K562 (cell line): ENCODE measurements around the gene ZNF541. TPM values are rescaled to one million over a fixed set of nuclear protein-coding genes. Genes with fewer than 3 reads are reported as not detected.
"Not testable (repeated sequence)": the region's sequence is repeated elsewhere in the genome, so short reads cannot be mapped to it uniquely, and the experiment has no call there.

ENCODE experiments used
- ATAC-seq: fragments of 200-7000 bp; cut with Tn5 transposase; 3 replicates; pipeline ENCODE4 v1.9.1; 2020; ENCODE audit warnings: moderate library complexity
- BruUV-seq: library from RNA; stranded (reverse); fragments of 400-500 nt; replicated peaks from 2 replicates; lab custom pipeline; 2021; lab: Mats Ljungman, UMichigan
- CTCF ChIA-PET: fragments of 300-600 bp; formaldehyde crosslinking; extraction: SDS; loops from one replicate; lab custom pipeline; 2021; ENCODE audit warnings: low intra/inter-chr PET ratio; lab: Yijun Ruan, JAX
- POLR2A ChIA-PET: fragments of 300-600, 350-650 bp; sonication (Branson Sonifier 250); formaldehyde crosslinking; extraction: SDS; loops from one replicate; lab custom pipeline; 2021; ENCODE audit warnings: antibody characterized with exemption, inconsistent platforms; lab: Yijun Ruan, JAX
- DNase-seq, 4 experiments: peaks; one replicate each; pipeline versions ENCODE4 v3.0.0 to v3.0.0-alpha.2; 2011 to 2018; ENCODE audit warnings: low spot score in 3 of 4, mixed read lengths in 3 of 4; ENCODE audit errors: extremely low read depth in 1 of 4
- FAIRE-seq: peaks from 2 replicates; lab custom pipeline; 2011; peaks lifted over from hg19 to GRCh38; lab: Jason Lieb, UNC
- H2AFZ ChIP-seq: 2 replicates; pipeline ENCODE4 v1.6.0; 2011; ENCODE audit warnings: low read depth, low read length, control low read depth, inconsistent platforms
- H3K27ac ChIP-seq: fragments of 200-600 bp; 3 replicates; pipeline ENCODE4 v1.8.0; 2011; ENCODE audit warnings: low read depth, mild to moderate bottlenecking, control low read depth, inconsistent platforms, low read length, moderate library complexity, mixed read lengths; ENCODE audit errors: extremely low read depth
- H3K27me3 ChIP-seq, 2 experiments: fragments of 300-600 bp in 1 of 2; 2 replicates in 1 of 2; 3 replicates in 1 of 2; pipeline versions ENCODE4 v1.6.0 to v1.8.0; 2011; ENCODE audit warnings: inconsistent platforms in 2 of 2, low read length in 2 of 2, mild to moderate bottlenecking in 1 of 2, mixed read lengths in 1 of 2, moderate library complexity in 1 of 2; ENCODE audit not compliant: control insufficient read depth in 2 of 2, insufficient read depth in 2 of 2
- H3K36me3 ChIP-seq: fragments of 300-600 bp; 3 replicates; pipeline ENCODE4 v1.8.0; 2011; ENCODE audit warnings: mild to moderate bottlenecking, low read length, inconsistent platforms; ENCODE audit not compliant: control insufficient read depth, insufficient read depth
- H3K4me1 ChIP-seq, 2 experiments: fragments of 200-600 bp in 1 of 2; replicated peaks in 1 of 2; 2 replicates in 1 of 2; 3 replicates in 1 of 2; pipeline versions ENCODE4 v1.5.1 to v1.8.0; 2011; ENCODE audit warnings: inconsistent platforms in 2 of 2, low read length in 2 of 2, mild to moderate bottlenecking in 1 of 2, mixed read lengths in 1 of 2, moderate library complexity in 1 of 2; ENCODE audit not compliant: control insufficient read depth in 2 of 2, insufficient read depth in 2 of 2
- H3K4me2 ChIP-seq: 2 replicates; pipeline ENCODE4 v1.6.1; 2011; ENCODE audit warnings: low read length, control low read depth, inconsistent platforms, mixed read lengths; ENCODE audit not compliant: insufficient read depth
- H3K4me3 ChIP-seq: fragments of 200-600 bp; sonication (generic), shearing (Covaris generic); 2 replicates; pipeline ENCODE4 v1.5.1; 2016; ENCODE audit warnings: control low read depth, inconsistent platforms
- H3K79me2 ChIP-seq: fragments of 200-600 bp; 3 replicates; pipeline ENCODE4 v1.8.0; 2011; ENCODE audit warnings: low read length, inconsistent platforms; ENCODE audit not compliant: control insufficient read depth, insufficient read depth
- H3K9ac ChIP-seq, 2 experiments: 2 replicates each; pipeline versions ENCODE4 v1.6.0 to v1.6.1; 2011; ENCODE audit warnings: low read depth in 2 of 2, low read length in 2 of 2, control low read depth in 1 of 2, inconsistent platforms in 1 of 2, mild to moderate bottlenecking in 1 of 2, mixed read lengths in 1 of 2; ENCODE audit not compliant: insufficient read depth in 1 of 2
- H3K9me1 ChIP-seq: one replicate; pipeline ENCODE4 v1.6.0; 2011; ENCODE audit warnings: inconsistent platforms, mild to moderate bottlenecking, low read length, moderate library complexity; ENCODE audit not compliant: control insufficient read depth, insufficient read depth
- H3K9me3 ChIP-seq: replicated peaks from 2 replicates; pipeline ENCODE4 v1.5.1; 2011; ENCODE audit warnings: low read depth, low read length, inconsistent platforms; ENCODE audit not compliant: control insufficient read depth, insufficient read depth
- H4K20me1 ChIP-seq: replicated peaks from 2 replicates; pipeline ENCODE4 v1.6.1; 2011; ENCODE audit warnings: low read length, inconsistent platforms, mixed read lengths; ENCODE audit not compliant: control insufficient read depth, insufficient read depth
- MAFF ChIP-seq: IDR thresholded peaks from 2 replicates; pipeline ENCODE4 v1.6.1; 2012; ENCODE audit warnings: low read length, improper control_type of control experiment
- ZBTB8A ChIP-seq: fragments of 450-650 bp; IDR thresholded peaks from 2 replicates; pipeline ENCODE4 v1.6.1; 2018; ENCODE audit warnings: mild to moderate bottlenecking, moderate library complexity; ENCODE audit not compliant: partially characterized antibody
- WGBS: fragments of 100-300 bp; shearing (Covaris generic); methylation state at CpG from one replicate; pipeline ENCODE4 v1.1.6; 2016; ENCODE audit warnings: low coverage, mixed read lengths; ENCODE audit not compliant: insufficient coverage; ENCODE audit errors: missing lambda C conversion rate; 5-methylcytosine and 5-hydroxymethylcytosine counted together
- in situ Hi-C: fragments of 300-500 bp; cut with MboI; formaldehyde crosslinking; loops from 4 replicates; pipeline ENCODE4 v1.15.0; 2018; ENCODE audit warnings: inconsistent platforms, mixed read lengths
- intact Hi-C: fragments of 100-400 bp; cut with micrococcal nuclease; formaldehyde crosslinking; loops from 2 replicates; pipeline ENCODE4 v1.14.2; 2022
- polyA plus RNA-seq, 8 experiments: library from polyadenylated mRNA; depleted of rRNA in 4 of 8; stranded (reverse) in 5 of 8; unstranded in 3 of 8; fragments of >200 nt; fragmentation: Nextera tagmentation in 2 of 8; fragmentation: Illumina TruSeq in 1 of 8; extraction: Ambion mirVana in 2 of 8; extraction: Trizol in 1 of 8; gene quantifications; 2 replicates each; pipeline versions ENCODE4 v1.2.1 to v1.2.3, GENCODE V29; 2011 to 2014; ENCODE audit warnings: inconsistent platforms in 1 of 8, missing spikeins in 1 of 8
- total RNA-seq, 7 experiments: library from RNA; depleted of rRNA in 6 of 7; stranded (reverse); fragments of >200 nt in 6 of 7; fragmentation: Illumina TruSeq in 2 of 7; extraction: Trizol in 2 of 7; gene quantifications; 2 replicates each; pipeline versions ENCODE4 v1.2.1 to v1.2.3, GENCODE V29; 2011 to 2021; ENCODE audit warnings: low replicate concordance in 1 of 7
- TF ChIP-seq, protein P1 (sequence below): sonication (generic); formaldehyde crosslinking; IDR thresholded peaks from 2 replicates; pipeline ENCODE4 v1.8.0; 2023; ENCODE audit warnings: missing genetic modification reagents, mild to moderate bottlenecking, borderline replicate concordance

Gene ZNF541
- total and polyA plus RNA-seq, 9 of the 15 experiments (the other 6 are each of a cell fraction or from before 2014, with no cell fraction given), result 0.04 to 0.11 (median 0.05) TPM; not detected in 1

DNA sequence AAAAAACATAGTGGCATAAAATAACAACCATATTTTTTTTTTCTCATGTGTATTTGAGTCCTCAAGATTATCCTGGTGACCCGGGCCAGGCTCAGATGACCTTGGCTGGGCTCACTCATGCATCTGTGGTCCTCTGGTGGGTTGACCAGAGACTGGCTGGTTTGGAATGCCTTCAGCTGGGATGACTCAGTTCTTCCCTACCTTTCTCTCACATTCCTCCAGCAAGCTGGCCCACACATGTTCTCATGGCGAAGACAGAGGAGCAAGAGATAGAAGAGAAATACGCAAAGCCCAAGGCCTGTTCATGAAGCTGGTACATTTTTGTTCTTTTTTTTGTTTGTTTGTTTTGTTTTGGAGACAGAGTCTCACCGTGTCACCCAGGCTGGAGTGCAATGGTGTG is 14.3 kb upstream of the ZNF541 start (continued):
- TF ChIP-seq, protein P1, sequence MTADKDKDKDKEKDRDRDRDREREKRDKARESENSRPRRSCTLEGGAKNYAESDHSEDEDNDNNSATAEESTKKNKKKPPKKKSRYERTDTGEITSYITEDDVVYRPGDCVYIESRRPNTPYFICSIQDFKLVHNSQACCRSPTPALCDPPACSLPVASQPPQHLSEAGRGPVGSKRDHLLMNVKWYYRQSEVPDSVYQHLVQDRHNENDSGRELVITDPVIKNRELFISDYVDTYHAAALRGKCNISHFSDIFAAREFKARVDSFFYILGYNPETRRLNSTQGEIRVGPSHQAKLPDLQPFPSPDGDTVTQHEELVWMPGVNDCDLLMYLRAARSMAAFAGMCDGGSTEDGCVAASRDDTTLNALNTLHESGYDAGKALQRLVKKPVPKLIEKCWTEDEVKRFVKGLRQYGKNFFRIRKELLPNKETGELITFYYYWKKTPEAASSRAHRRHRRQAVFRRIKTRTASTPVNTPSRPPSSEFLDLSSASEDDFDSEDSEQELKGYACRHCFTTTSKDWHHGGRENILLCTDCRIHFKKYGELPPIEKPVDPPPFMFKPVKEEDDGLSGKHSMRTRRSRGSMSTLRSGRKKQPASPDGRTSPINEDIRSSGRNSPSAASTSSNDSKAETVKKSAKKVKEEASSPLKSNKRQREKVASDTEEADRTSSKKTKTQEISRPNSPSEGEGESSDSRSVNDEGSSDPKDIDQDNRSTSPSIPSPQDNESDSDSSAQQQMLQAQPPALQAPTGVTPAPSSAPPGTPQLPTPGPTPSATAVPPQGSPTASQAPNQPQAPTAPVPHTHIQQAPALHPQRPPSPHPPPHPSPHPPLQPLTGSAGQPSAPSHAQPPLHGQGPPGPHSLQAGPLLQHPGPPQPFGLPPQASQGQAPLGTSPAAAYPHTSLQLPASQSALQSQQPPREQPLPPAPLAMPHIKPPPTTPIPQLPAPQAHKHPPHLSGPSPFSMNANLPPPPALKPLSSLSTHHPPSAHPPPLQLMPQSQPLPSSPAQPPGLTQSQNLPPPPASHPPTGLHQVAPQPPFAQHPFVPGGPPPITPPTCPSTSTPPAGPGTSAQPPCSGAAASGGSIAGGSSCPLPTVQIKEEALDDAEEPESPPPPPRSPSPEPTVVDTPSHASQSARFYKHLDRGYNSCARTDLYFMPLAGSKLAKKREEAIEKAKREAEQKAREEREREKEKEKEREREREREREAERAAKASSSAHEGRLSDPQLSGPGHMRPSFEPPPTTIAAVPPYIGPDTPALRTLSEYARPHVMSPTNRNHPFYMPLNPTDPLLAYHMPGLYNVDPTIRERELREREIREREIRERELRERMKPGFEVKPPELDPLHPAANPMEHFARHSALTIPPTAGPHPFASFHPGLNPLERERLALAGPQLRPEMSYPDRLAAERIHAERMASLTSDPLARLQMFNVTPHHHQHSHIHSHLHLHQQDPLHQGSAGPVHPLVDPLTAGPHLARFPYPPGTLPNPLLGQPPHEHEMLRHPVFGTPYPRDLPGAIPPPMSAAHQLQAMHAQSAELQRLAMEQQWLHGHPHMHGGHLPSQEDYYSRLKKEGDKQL (CRISPR knock-in tag), result no peak
- TF ChIP-seq ZBTB8A (no peak), MAFF (no peak)
- TF ChIP-seq, all 486 proteins: peak for 0

GRCh38 chr19:47583161-47583560 is 10.2 kb upstream of the ZNF541 start:
- in situ Hi-C loops, H3K4me1 ChIP-seq, H3K9me1 ChIP-seq, H3K36me3 ChIP-seq, intact Hi-C loops, H3K27ac ChIP-seq, H4K20me1 ChIP-seq, H2AFZ ChIP-seq, BruUV-seq, ATAC-seq, H3K9me3 ChIP-seq, DNase-seq, H3K4me3 ChIP-seq, H3K9ac ChIP-seq, CTCF ChIA-PET, H3K4me2 ChIP-seq, FAIRE-seq, H3K79me2 ChIP-seq: not testable (repeated sequence)
- peaks cover 0 to 11% of the 10 kb centered on the region in 2 experiments; a peak in 1 of 5 replicates for H3K27me3 ChIP-seq
- 14% methylated on average over 1 of the region's 1 CpG for WGBS
- POLR2A ChIA-PET, result interaction anchor here (1.0 kb wide), 1 partner anchor 8 kb away, joined by 3 read pairs; no protein-coding TSS in a partner anchor
